Measurements from ENCODE around the gene DCP1B. TPM values are rescaled to one million over a fixed set of nuclear protein-coding genes. Genes with fewer than 3 reads are reported as not detected.

Gene DCP1B
- total and polyA plus RNA-seq, 2 donors (not counting 1 experiment from before 2014, with no cell fraction given) = 12.3 to 18.0 TPM

GRCh38 chr12:2046957-2047356 lies 42.7 kb upstream of the DCP1B start:
- Histone ChIP-seq H2AFZ (ENCODE audit: insufficient read depth, low read depth, low read length, poor library complexity, severe bottlenecking) (no peak overlapping the region), H3K27me3 (replicated peaks in 1 of 4; ENCODE audit: control extremely low read depth in 1 of 4, control insufficient read depth in 3 of 4, insufficient read depth in 4 of 4, low read length in 3 of 4) (peaks cover 0 to 13% (median 9%) of the 10 kb centered on the region in 4 experiments), H4K20me1 (ENCODE audit: control insufficient read depth, insufficient read depth, low read length, poor library complexity, severe bottlenecking) (no peaks in the 10 kb centered on the region), H3K4me2 (replicated peaks; ENCODE audit: low read depth, low read length, poor library complexity, severe bottlenecking) (no peak overlapping the region), H3K36me3 (replicated peaks in 1 of 2; ENCODE audit: control extremely low read depth in 1 of 2, control insufficient read depth in 1 of 2, extremely low read depth in 1 of 2, insufficient read depth in 2 of 2, low read length in 1 of 2) (no peaks in the 10 kb centered on the region), H3K4me1 (ENCODE audit: control insufficient read depth in 2 of 2, insufficient read depth in 2 of 2, low read length in 2 of 2) (peaks cover 5 to 7% of the 10 kb centered on the region in 2 donors), H3K9me3 (ENCODE audit: control extremely low read depth in 1 of 3, control insufficient read depth in 2 of 3, insufficient read depth in 1 of 3, low read length in 2 of 3) (no peaks in the 10 kb centered on the region), H3K27ac (ENCODE audit: low read length in 2 of 2) (no peak overlapping the region), H3K4me3 (ENCODE audit: control extremely low read depth in 1 of 5, extremely low read depth in 1 of 5, insufficient read depth in 1 of 5, low read depth in 2 of 5, low read length in 4 of 5) (no peak overlapping the region), H3K9ac (ENCODE audit: low read length) (no peak overlapping the region), H3K79me2 (ENCODE audit: control insufficient read depth, insufficient read depth, low read length) (no peaks in the 10 kb centered on the region)
- no peaks in the 10 kb centered on the region for H3K9me3 Mint-ChIP-seq (ENCODE audit: insufficient read depth)
- H3K4me3 Mint-ChIP-seq = no peak overlapping the region
- intact Hi-C loops (cut with micrococcal nuclease) = no loop called here
- CTCF ChIA-PET = no interaction called here
- peaks cover 51% of the 10 kb centered on the region for H3K27me3 Mint-ChIP-seq
- ATAC-seq (ENCODE audit: low read depth) = no peak
- TF ChIP-seq, protein P1, sequence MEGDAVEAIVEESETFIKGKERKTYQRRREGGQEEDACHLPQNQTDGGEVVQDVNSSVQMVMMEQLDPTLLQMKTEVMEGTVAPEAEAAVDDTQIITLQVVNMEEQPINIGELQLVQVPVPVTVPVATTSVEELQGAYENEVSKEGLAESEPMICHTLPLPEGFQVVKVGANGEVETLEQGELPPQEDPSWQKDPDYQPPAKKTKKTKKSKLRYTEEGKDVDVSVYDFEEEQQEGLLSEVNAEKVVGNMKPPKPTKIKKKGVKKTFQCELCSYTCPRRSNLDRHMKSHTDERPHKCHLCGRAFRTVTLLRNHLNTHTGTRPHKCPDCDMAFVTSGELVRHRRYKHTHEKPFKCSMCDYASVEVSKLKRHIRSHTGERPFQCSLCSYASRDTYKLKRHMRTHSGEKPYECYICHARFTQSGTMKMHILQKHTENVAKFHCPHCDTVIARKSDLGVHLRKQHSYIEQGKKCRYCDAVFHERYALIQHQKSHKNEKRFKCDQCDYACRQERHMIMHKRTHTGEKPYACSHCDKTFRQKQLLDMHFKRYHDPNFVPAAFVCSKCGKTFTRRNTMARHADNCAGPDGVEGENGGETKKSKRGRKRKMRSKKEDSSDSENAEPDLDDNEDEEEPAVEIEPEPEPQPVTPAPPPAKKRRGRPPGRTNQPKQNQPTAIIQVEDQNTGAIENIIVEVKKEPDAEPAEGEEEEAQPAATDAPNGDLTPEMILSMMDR (IDR thresholded peaks at IDR 0.05) = no peak
- no peak for TF ChIP-seq EZH2 (IDR thresholded peaks at IDR 0.05; ENCODE audit: borderline replicate concordance, insufficient read depth, low read depth, low read length, poor library complexity, severe bottlenecking)
- no peak for DNase-seq
- H3K4me1 Mint-ChIP-seq = peaks cover 19% of the 10 kb centered on the region
- 100% methylated on average over 1 of the region's 4 CpGs for WGBS (ENCODE audit: insufficient coverage)
- H3K27ac Mint-ChIP-seq = no peak overlapping the region
- POLR2A ChIA-PET = no interaction called here

- WGBS (ENCODE audit: insufficient coverage) = 97% methylated on average over 4 of the region's 6 CpGs
- no peak for ATAC-seq (ENCODE audit: low read depth)
- intact Hi-C loops (cut with micrococcal nuclease) = no loop called here
- Histone ChIP-seq H3K79me2 (ENCODE audit: control insufficient read depth, insufficient read depth, low read length) (no peaks in the 10 kb centered on the region), H3K27ac (ENCODE audit: low read length in 2 of 2) (no peak overlapping the region), H3K4me1 (ENCODE audit: control insufficient read depth in 2 of 2, insufficient read depth in 2 of 2, low read length in 2 of 2) (no peaks in the 10 kb centered on the region), H3K4me3 (ENCODE audit: control extremely low read depth in 1 of 5, extremely low read depth in 1 of 5, insufficient read depth in 1 of 5, low read depth in 2 of 5, low read length in 4 of 5) (no peak overlapping the region), H4K20me1 (ENCODE audit: control insufficient read depth, insufficient read depth, low read length, poor library complexity, severe bottlenecking) (no peaks in the 10 kb centered on the region), H2AFZ (ENCODE audit: insufficient read depth, low read depth, low read length, poor library complexity, severe bottlenecking) (no peak overlapping the region), H3K4me2 (replicated peaks; ENCODE audit: low read depth, low read length, poor library complexity, severe bottlenecking) (no peak overlapping the region), H3K36me3 (replicated peaks in 1 of 2; ENCODE audit: control extremely low read depth in 1 of 2, control insufficient read depth in 1 of 2, extremely low read depth in 1 of 2, insufficient read depth in 2 of 2, low read length in 1 of 2) (no peaks in the 10 kb centered on the region), H3K9ac (ENCODE audit: low read length) (no peak overlapping the region), H3K9me3 (ENCODE audit: control extremely low read depth in 1 of 3, control insufficient read depth in 2 of 3, insufficient read depth in 1 of 3, low read length in 2 of 3) (no peaks in the 10 kb centered on the region), H3K27me3 (replicated peaks in 1 of 4; ENCODE audit: control extremely low read depth in 1 of 4, control insufficient read depth in 3 of 4, insufficient read depth in 4 of 4, low read length in 3 of 4) (peaks cover 0 to 11% (median 7%) of the 10 kb centered on the region in 4 experiments)
- TF ChIP-seq, protein P1 (IDR thresholded peaks at IDR 0.05) = no peak
- no peak for TF ChIP-seq EZH2 (IDR thresholded peaks at IDR 0.05; ENCODE audit: borderline replicate concordance, insufficient read depth, low read depth, low read length, poor library complexity, severe bottlenecking)
- POLR2A ChIA-PET = no interaction called here
- CTCF ChIA-PET = no interaction called here
- Mint-ChIP-seq H3K27ac (no peak overlapping the region), H3K9me3 (ENCODE audit: insufficient read depth) (no peaks in the 10 kb centered on the region), H3K4me3 (no peak overlapping the region), H3K27me3 (peaks cover 40% of the 10 kb centered on the region), H3K4me1 (no peaks in the 10 kb centered on the region)
- no peak for DNase-seq
These were observed 39.9 kb upstream of the DCP1B start for GRCh38 chr12:2044165-2044564.
